Natural killer cell treated with Interleukin-12 subunit alpha and Interleukin-12 subunit beta and Interleukin-15 and Interleukin-18, amount 100 ng/mL, for 72 hours (primary cell): ENCODE results near the gene TRAF3. TPM values are rescaled to one million over a fixed set of nuclear protein-coding genes. Genes with fewer than 3 reads are reported as not detected.
"Not testable (repeated sequence)": the region's sequence is repeated elsewhere in the genome, so short reads cannot be mapped to it uniquely, and the experiment has no call there.

Experiments used
- ATAC-seq, 2 donors: fragments of 150-1000 bp; cut with Tn5 transposase in 1 of 2; sonication (Bioruptor Pico), chemical (Tn5 transposase) in 1 of 2; 2 replicates each; pipeline ENCODE4 v1.10.0; 2021
- DNase-seq: peaks from one replicate; pipeline ENCODE4 v3.0.0; 2022; ENCODE audit warnings: low spot score
- H3K27ac Mint-ChIP-seq, 2 donors: 1 replicate in 1 of 2; 2 replicates in 1 of 2; pipeline ENCODE4 v1.8.0; 2022; ENCODE audit warnings: mixed read lengths in 2 of 2, mild to moderate bottlenecking in 1 of 2, moderate library complexity in 1 of 2
- H3K27me3 Mint-ChIP-seq, 2 donors: 1 replicate in 1 of 2; 2 replicates in 1 of 2; pipeline ENCODE4 v1.8.0; 2022; ENCODE audit warnings: mixed read lengths in 2 of 2
- H3K36me3 Mint-ChIP-seq: one replicate; pipeline ENCODE4 v1.8.0; 2022; ENCODE audit warnings: mixed read lengths
- H3K4me1 Mint-ChIP-seq, 2 donors: 1 replicate in 1 of 2; 2 replicates in 1 of 2; pipeline ENCODE4 v1.8.0; 2022; ENCODE audit warnings: low read depth in 2 of 2, mixed read lengths in 2 of 2, mild to moderate bottlenecking in 1 of 2
- H3K4me3 Mint-ChIP-seq: one replicate; pipeline ENCODE4 v1.8.0; 2022; ENCODE audit warnings: mixed read lengths
- H3K9me3 Mint-ChIP-seq: 2 replicates; pipeline ENCODE4 v1.8.0; 2022; ENCODE audit warnings: mixed read lengths
- total RNA-seq, 2 donors: library from RNA; stranded (reverse); gene quantifications; one replicate each; pipeline ENCODE4 v1.2.3, GENCODE V29; 2022

Gene TRAF3
- total RNA-seq, 2 donors from 2014 or later: 37.6 to 84.6 TPM

DNA sequence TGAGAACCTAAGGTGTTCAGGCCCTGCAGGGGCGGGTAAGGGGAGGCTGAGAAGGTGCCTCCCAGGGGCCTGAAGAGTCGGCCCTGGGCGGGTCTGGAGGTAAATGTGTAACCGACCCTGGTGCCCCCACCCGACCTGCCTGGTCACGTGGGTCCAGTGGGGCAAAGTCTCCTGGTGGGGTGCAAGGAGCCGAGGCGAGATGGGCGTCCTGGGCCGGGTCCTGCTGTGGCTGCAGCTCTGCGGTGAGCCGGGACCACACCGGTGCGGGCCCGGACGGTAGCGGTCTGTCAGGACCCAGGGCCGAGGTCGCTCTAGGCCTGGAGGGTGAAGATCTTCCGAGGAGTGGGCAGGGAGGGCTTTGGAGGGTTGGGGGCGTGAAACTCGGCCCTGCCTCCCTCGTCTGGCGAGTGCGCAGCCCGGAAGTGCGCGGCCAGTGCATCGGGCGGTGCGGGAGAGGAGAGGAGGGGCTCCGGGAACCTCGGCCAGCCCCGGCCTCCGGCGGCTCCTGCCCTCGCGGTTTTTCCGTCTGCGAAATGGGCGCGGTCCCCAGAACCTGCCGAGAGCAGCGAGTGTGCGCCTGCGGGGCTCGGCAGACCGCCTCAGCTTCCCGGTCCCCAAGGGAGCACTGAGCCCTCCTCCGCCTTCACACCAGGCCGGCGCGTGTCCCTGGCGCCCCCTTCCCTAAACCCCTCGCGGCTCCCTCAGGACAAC is 145.4 kb downstream of the TRAF3 start, which contains the start of gene AMN:
AMN (plus strand) TSS at position 174 of the 711 bp plus-strand sequence; CDS start at position 200, 26 bp downstream.
- Mint-ChIP-seq H3K4me1 (peaks cover 0 to 4% of the 10 kb centered on the region in 2 donors), H3K36me3 (no peaks in the 10 kb centered on the region), H3K9me3 (no peaks in the 10 kb centered on the region), H3K27ac (no peak within 1 kb of the TSS), H3K27me3 (peaks cover 11 to 14% of the 10 kb centered on the region in 2 donors), H3K4me3 (no peak within 1 kb of the TSS)
- DNase-seq: no peak
- ATAC-seq: no peak

DNA sequence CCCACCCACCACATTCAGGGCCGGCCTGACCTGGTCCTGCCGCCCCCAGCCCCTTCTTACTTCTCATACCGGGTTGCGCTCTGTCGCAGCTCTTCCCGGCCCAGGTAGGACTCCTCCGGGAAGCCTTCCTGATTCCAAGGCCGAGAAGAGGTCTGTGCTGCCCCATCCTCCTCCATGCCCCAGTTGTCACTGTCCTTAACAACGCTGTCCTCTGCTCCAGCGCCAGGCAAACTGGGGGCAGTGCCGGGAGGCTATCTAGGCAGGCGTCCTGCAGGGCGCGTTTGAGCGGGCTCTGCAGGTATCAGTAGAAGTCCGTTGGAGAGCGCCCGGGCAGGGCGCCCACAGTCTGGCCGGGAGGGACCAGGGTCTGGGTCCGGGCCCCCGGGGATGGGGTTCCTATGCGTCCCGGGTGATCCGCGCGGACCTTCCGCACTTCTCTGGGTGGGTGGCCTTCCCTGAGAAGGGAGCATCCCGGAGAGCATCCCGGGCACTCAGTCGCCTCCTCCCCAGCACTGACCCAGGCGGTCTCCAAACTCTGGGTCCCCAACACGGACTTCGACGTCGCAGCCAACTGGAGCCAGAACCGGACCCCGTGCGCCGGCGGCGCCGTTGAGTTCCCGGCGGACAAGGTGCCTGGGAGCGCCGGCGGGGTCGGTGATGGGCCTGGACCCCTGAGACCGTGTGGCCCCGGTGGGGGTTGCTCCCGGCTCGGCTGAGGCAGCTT is 146.1 kb downstream of the TRAF3 start:
- Mint-ChIP-seq H3K27ac (no peak overlapping the region), H3K36me3 (no peaks in the 10 kb centered on the region), H3K4me1 (peaks cover 0 to 4% of the 10 kb centered on the region in 2 donors), H3K4me3 (no peak overlapping the region), H3K9me3 (no peaks in the 10 kb centered on the region), H3K27me3 (peaks cover 11 to 14% of the 10 kb centered on the region in 2 donors)
- ATAC-seq (no peak), DNase-seq (no peak)

DNA sequence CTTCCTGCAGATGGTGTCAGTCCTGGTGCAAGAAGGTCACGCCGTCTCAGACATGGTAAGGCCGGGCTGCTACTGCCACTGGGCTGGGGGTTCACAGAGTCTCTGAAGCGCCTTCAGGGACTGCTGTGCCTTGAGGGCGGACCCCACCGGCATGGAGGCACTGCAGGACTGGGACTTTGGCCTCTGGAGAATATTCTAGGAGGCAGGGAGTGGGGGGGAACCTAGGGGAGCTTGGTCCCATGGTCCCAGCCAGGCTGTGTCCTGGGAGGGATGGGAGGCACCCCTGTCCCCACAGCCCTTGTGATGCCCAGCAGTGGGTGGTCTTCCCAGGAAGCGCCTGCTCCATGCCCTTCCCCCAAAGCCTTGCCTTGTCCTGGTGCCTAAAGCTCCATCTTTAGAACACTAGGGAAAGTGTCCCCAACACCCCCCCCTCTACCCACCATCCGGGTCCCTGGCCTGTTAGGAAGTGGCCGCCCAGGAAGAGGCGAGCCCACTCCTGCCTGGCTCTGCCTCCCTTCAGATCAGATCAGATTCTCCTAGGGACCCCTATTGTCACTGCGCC is 146.8 kb downstream of the TRAF3 start:
- Mint-ChIP-seq H3K27ac (no peak overlapping the region), H3K27me3 (peaks cover 11 to 14% of the 10 kb centered on the region in 2 donors), H3K9me3 (no peaks in the 10 kb centered on the region), H3K4me3 (no peak overlapping the region), H3K36me3 (no peaks in the 10 kb centered on the region), H3K4me1 (peaks cover 0 to 4% of the 10 kb centered on the region in 2 donors)
- no peak for ATAC-seq
- DNase-seq: no peak

DNA sequence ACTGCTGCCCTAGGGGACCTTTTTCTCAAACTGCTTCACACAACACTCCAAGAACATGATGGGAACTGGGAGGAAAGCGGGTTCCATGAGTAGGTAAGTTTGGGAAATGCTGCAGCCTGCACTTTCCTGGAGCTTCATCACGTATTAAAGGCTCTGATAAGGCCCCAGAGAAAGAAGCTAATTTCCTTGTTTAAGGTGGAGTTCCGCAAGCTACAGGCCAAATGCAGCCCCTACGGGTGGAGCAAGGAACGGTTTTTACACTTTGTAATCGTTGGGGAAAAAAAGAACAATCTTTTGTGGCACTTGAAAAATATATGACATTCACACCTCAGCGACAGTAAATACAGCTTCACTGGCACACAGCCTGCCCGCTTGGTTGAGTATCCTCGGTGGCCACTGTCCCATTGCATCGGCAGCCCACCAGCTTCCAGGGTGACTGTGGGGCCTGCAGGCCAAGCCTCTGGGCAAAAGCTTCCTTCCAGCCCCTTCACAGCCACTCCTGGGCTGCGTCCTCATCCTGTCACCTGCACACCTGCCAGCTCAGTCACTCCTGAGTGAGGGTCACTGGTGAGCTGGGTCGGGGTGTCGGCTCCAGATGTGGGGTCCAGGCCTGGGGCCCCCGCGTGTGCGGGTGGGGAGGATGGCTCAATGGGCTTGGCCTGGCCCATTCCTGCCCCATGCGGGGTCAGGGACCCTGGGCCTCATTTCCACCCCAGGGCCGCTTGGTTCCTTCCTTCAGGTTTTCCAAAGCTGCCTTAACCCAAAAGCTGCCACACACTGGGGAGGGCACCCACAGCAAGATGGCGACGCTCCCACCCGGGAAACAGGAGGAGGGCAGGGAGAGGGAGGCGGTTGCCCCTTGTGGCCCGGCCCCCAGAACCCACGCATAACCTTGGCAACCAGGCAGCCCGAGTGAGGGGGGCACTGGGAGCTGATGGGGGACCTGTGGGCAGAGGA is 147.7 kb downstream of the TRAF3 start:
- H3K9me3 Mint-ChIP-seq: no peaks in the 10 kb centered on the region
- peaks cover 0 to 4% of the 10 kb centered on the region in 2 donors for H3K4me1 Mint-ChIP-seq
- no peaks in the 10 kb centered on the region for H3K36me3 Mint-ChIP-seq
- no peak overlapping the region for H3K27ac Mint-ChIP-seq
- H3K27me3 Mint-ChIP-seq: peaks cover 11 to 14% of the 10 kb centered on the region in 2 donors
- no peak overlapping the region for H3K4me3 Mint-ChIP-seq
- ATAC-seq (no peak), DNase-seq (peak; percentile 38)

DNA sequence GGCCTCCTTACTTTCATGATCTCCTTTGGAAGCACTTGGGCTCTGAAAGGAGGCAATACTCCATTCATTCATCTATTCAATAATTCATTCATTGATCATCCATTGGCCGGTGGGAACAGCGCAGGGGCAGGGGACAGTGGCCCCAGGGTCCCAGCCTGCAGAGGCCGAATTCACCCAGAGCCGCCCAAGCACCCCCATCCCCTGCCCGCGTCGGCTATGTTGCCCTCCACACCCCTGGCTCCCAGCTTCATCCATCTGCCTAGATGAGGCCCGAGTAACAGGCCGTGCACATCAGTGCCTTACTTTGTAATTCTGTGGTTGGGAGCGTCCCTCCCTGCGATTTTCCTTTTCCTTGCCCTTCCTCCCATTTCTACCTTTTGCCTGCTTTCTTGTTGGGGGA is 148.4 kb downstream of the TRAF3 start:
- no peak for ATAC-seq
- no peak for DNase-seq
- Mint-ChIP-seq H3K27ac (no peak overlapping the region), H3K27me3 (peaks cover 11 to 14% of the 10 kb centered on the region in 2 donors), H3K36me3 (no peaks in the 10 kb centered on the region), H3K4me1 (peaks cover 0 to 4% of the 10 kb centered on the region in 2 donors), H3K9me3 (no peaks in the 10 kb centered on the region), H3K4me3 (no peak overlapping the region)

DNA sequence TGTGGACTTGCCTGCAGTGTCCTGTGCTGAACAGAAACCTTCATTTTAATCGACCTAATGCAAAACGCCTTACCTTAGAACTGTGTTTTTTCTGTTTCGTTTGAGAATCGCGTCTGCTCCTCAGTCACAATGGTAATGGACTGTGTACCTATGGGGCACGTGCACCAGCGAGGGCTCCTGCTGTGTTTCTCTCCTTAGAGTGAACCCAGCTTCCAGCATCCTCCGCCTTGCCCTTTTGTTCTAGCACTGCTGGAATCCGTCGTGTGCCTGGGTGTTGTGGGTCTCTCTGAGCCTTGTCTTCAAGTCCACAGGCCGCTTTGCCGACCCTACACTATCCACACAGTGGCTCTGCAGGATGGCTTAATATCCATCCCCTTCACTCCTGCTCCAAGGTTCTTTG is 148.9 kb downstream of the TRAF3 start:
- Mint-ChIP-seq H3K27ac (no peak overlapping the region), H3K36me3 (no peaks in the 10 kb centered on the region), H3K4me3 (no peak overlapping the region), H3K4me1 (peaks cover 0 to 4% of the 10 kb centered on the region in 2 donors), H3K9me3 (no peaks in the 10 kb centered on the region), H3K27me3 (peaks cover 11 to 14% of the 10 kb centered on the region in 2 donors)
- ATAC-seq (no peak), DNase-seq (peak; percentile 1)

DNA sequence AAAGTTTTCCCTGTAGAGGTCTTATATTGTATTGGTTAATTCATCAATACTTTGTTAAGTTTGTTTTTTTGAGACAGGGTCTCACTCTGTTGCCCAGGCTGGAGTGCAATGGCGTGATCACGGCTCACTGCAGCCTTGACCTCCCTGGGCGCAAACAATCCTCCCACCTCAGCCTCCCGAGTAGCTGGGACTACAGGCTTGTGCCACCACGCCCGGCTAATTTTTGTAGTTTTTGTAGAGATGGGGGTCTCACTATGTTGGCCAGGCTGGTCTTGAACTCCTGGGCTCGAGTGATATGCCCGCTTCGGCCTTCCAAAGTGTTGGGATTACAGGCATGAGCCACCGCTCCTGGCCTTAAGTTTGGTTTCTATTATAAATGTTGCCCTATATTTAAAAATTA is 149.6 kb downstream of the TRAF3 start:
- peaks cover 11 to 14% of the 10 kb centered on the region in 2 donors for H3K27me3 Mint-ChIP-seq
- DNase-seq, H3K27ac Mint-ChIP-seq, H3K4me3 Mint-ChIP-seq, ATAC-seq, H3K9me3 Mint-ChIP-seq, H3K36me3 Mint-ChIP-seq, H3K4me1 Mint-ChIP-seq: not testable (repeated sequence)

DNA sequence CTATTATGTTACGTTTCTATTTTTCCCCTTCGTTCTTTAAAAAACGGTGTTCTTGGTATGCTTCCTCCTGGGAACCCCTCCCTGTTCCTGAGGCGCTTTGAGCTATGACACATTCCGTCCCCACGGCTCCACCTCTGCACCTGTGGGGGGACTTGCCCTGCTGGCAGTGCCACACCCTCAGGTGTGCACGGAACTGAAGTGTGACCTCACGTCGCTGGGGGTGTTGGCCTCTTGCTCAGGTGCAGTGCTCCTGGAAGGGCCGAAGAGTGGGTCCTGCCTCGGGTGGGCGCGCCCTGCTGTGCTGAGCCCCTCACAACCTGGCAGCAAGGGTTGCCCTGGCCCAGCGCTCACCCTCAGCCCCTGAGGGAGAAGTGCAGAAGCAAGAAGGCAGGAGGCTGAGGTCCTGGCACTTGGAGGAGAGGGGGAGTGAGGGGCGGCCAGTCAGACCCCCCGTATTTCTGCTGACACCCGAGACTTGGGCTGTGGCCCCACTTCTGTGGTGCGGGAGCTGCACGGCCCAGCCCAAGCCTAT is 150.2 kb downstream of the TRAF3 start:
- ATAC-seq (peak in 1 of 2 donors; percentile 1), DNase-seq (peak; percentile 40)
- Mint-ChIP-seq H3K4me3 (no peak overlapping the region), H3K9me3 (no peaks in the 10 kb centered on the region), H3K27me3 (peaks cover 11 to 14% of the 10 kb centered on the region in 2 donors), H3K36me3 (no peaks in the 10 kb centered on the region), H3K27ac (no peak overlapping the region), H3K4me1 (peaks cover 0 to 4% of the 10 kb centered on the region in 2 donors)

DNA sequence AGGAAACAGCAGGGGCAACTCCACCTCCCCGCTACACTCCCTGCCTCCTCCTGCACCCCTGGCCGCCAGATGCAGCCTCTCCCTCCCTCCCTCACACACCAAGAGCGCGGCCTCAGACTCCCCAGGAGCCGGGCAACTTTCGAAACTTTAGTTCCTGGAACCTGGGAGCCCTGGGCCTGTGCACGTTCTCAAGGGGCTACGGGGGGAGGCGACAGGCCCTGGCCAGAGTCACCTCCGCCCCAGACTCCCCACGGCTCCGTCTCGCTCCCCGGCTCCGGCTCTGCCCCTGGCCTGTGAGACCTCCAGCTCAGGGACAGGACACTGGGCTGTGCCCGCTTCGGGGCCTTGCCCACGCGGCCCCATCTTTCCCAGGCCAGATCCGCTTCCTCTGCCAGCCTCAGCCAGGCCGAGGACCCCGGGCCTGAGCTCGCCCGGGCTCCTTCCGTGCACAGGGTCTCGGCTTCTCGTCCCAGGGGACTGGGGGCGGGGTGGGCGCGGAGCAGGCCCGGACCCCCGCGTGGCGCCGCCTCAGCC is 150.7 kb downstream of the TRAF3 start:
- Mint-ChIP-seq H3K4me3 (peak overlapping the region; percentile 38), H3K27ac (no peak overlapping the region), H3K9me3 (no peaks in the 10 kb centered on the region), H3K27me3 (peaks cover 11 to 14% of the 10 kb centered on the region in 2 donors), H3K4me1 (peaks cover 0 to 4% of the 10 kb centered on the region in 2 donors), H3K36me3 (no peaks in the 10 kb centered on the region)
- ATAC-seq (peak in 1 of 2 donors; percentile 29), DNase-seq (peak; percentile 37)

DNA sequence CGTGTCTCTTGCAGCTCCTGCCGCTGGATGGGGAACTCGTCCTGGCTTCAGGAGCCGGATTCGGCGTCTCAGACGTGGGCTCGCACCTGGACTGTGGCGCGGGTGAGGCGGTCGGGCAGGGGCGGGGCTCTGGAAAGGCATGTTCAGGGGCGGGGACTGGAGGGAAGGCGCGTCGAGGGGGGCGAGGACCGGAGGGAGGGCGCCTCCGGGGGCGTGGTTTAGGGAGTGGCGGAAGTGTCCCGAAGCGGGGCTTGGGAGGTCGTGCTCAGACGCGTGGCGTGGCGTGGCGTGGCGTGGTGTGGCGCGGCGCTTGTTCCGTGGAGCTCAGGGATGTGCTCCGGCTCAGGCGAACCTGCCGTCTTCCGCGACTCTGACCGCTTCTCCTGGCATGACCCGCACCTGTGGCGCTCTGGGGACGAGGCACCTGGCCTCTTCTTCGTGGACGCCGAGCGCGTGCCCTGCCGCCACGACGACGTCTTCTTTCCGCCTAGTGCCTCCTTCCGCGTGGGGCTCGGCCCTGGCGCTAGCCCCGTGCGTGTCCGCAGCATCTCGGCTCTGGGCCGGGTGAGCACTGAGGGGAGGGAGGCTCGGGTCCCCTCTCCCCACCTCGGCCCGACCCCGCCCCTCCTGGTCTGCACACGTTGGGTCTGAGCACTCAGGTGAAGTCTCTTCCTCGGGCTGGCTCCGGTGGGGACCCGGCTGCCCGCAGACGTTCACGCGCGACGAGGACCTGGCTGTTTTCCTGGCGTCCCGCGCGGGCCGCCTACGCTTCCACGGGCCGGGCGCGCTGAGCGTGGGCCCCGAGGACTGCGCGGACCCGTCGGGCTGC is 151.4 kb downstream of the TRAF3 start:
- H3K27me3 Mint-ChIP-seq: peaks cover 11 to 14% of the 10 kb centered on the region in 2 donors
- H3K4me3 Mint-ChIP-seq: peak overlapping the region; percentile 38
- no peak overlapping the region for H3K27ac Mint-ChIP-seq
- ATAC-seq (peak; percentile 60 to 78), DNase-seq (peak; percentile 64)
- peaks cover 0 to 4% of the 10 kb centered on the region in 2 donors for H3K4me1 Mint-ChIP-seq
- no peaks in the 10 kb centered on the region for H3K9me3 Mint-ChIP-seq
- no peaks in the 10 kb centered on the region for H3K36me3 Mint-ChIP-seq

DNA sequence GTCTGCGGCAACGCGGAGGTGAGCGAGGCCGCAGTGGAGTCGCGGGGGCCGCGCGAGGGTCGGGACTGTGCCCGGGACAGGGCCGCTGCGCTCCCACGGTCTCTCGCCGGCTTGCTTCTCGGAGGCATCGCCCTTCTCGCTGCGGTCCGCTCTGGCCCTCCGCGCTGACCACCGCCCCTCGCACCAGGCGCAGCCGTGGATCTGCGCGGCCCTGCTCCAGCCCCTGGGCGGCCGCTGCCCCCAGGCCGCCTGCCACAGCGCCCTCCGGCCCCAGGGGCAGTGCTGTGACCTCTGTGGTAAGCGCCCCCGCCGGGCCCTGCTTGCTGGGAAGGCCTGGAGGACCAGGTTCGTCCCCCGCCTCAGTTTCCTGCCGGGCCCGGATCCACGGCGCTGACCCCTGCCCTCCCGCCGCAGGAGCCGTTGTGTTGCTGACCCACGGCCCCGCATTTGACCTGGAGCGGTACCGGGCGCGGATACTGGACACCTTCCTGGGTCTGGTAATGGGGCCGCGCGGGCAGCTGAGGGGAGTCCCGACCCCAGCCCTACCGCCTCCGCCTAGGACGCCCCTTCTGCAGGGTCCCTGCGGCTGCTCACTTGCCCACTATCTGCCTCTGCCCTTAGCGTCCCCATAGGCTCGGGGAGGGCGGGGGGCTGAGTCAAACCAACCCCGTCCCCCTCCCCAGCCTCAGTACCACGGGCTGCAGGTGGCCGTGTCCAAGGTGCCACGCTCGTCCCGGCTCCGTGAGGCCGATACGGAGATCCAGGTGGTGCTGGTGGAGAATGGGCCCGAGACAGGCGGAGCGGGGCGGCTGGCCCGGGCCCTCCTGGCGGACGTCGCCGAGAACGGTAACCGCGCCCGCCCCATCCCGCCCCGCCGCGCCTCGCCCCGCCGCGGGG is 152.2 kb downstream of the TRAF3 start:
- Mint-ChIP-seq H3K4me3 (no peak overlapping the region), H3K27me3 (peaks cover 11 to 12% of the 10 kb centered on the region in 2 donors), H3K9me3 (no peaks in the 10 kb centered on the region), H3K4me1 (peaks cover 0 to 4% of the 10 kb centered on the region in 2 donors), H3K27ac (no peak overlapping the region), H3K36me3 (no peaks in the 10 kb centered on the region)
- DNase-seq (peak; percentile 60), ATAC-seq (no peak)
